GM12878 (cell line): ENCODE measurements around the gene STAMBPL1.

Experiments used
- CBFB ChIP-seq: IDR thresholded peaks from 2 replicates; pipeline ENCODE4 v1.6.1; 2016; ENCODE audit warnings: antibody characterized with exemption, low read depth
- CTCF ChIP-seq, 3 experiments: IDR thresholded peaks in 2 of 3; conservative IDR thresholded peaks in 1 of 3; 2 replicates each; pipeline ENCODE4 v1.5.1; 2011; ENCODE audit warnings: low read depth in 3 of 3, low read length in 3 of 3, mild to moderate bottlenecking in 3 of 3, control low read depth in 2 of 3, moderate library complexity in 2 of 3, inconsistent platforms in 1 of 3, mixed read lengths in 1 of 3; ENCODE audit not compliant: control insufficient read depth in 2 of 3, insufficient read depth in 1 of 3; ENCODE audit errors: extremely low read depth in 1 of 3
- E2F4 ChIP-seq: IDR thresholded peaks from 2 replicates; pipeline ENCODE4 v1.6.1; 2012; ENCODE audit warnings: low read depth, low read length, improper control_type of control experiment
- E4F1 ChIP-seq: fragments of 450-650 bp; IDR thresholded peaks from 2 replicates; pipeline ENCODE4 v1.6.1; 2018; ENCODE audit warnings: borderline replicate concordance, mild to moderate bottlenecking; ENCODE audit not compliant: partially characterized antibody
- EZH2 ChIP-seq: IDR thresholded peaks from 2 replicates; pipeline ENCODE4 v1.6.1; 2012; ENCODE audit warnings: low read depth, mild to moderate bottlenecking, control low read depth, inconsistent platforms, low read length, borderline replicate concordance; ENCODE audit not compliant: control insufficient read depth
- FOS ChIP-seq: IDR thresholded peaks from 3 replicates; pipeline ENCODE4 v1.6.1; 2011; ENCODE audit warnings: borderline replicate concordance; ENCODE audit not compliant: insufficient read length; ENCODE audit errors: extremely low read depth
- POLR2A ChIP-seq: IDR thresholded peaks from 2 replicates; pipeline ENCODE4 v1.6.1; 2011; ENCODE audit warnings: low read depth, mild to moderate bottlenecking, low read length
- TAF1 ChIP-seq: IDR thresholded peaks from 2 replicates; pipeline ENCODE4 v1.6.1; 2011; ENCODE audit warnings: mild to moderate bottlenecking, low read depth, low read length, borderline replicate concordance

- TF ChIP-seq E2F4 (no peak), POLR2A (no peak), CBFB (no peak), CTCF (IDR thresholded peaks at IDR 0.05 in 2 of 3, conservative IDR thresholded peaks at IDR 0.05 in 1 of 3; ENCODE audit: control insufficient read depth in 2 of 3, extremely low read depth in 1 of 3, insufficient read depth in 1 of 3, low read depth in 3 of 3, low read length in 3 of 3) (no peak), EZH2 (no peak), TAF1 (no peak), FOS (no peak), E4F1 (no peak)
These were observed 33.7 kb downstream of the STAMBPL1 start for GRCh38 chr10:88913788-88914187.
